HG03460 (cell line): ENCODE measurements around the gene PJA2.
"Not testable (repeated sequence)": the region's sequence is repeated elsewhere in the genome, so short reads cannot be mapped to it uniquely, and the experiment has no call there.

ENCODE experiments used
- ATAC-seq: cut with Tn5 transposase; IDR thresholded peaks from one replicate; pipeline ENCODE4 v1.9.1; 2021; ENCODE audit not compliant: unreplicated experiment

Gene PJA2, protein sequence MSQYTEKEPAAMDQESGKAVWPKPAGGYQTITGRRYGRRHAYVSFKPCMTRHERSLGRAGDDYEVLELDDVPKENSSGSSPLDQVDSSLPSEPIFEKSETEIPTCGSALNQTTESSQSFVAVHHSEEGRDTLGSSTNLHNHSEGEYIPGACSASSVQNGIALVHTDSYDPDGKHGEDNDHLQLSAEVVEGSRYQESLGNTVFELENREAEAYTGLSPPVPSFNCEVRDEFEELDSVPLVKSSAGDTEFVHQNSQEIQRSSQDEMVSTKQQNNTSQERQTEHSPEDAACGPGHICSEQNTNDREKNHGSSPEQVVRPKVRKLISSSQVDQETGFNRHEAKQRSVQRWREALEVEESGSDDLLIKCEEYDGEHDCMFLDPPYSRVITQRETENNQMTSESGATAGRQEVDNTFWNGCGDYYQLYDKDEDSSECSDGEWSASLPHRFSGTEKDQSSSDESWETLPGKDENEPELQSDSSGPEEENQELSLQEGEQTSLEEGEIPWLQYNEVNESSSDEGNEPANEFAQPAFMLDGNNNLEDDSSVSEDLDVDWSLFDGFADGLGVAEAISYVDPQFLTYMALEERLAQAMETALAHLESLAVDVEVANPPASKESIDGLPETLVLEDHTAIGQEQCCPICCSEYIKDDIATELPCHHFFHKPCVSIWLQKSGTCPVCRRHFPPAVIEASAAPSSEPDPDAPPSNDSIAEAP

GRCh38 chr5:109409844-109410388 lies at the start of gene PJA2:
TSS of gene PJA2 (minus strand) at chr5:109409974. CDS start at chr5:109383433, 26,541 bp downstream.
- peak; percentile 73 for ATAC-seq

DNA sequence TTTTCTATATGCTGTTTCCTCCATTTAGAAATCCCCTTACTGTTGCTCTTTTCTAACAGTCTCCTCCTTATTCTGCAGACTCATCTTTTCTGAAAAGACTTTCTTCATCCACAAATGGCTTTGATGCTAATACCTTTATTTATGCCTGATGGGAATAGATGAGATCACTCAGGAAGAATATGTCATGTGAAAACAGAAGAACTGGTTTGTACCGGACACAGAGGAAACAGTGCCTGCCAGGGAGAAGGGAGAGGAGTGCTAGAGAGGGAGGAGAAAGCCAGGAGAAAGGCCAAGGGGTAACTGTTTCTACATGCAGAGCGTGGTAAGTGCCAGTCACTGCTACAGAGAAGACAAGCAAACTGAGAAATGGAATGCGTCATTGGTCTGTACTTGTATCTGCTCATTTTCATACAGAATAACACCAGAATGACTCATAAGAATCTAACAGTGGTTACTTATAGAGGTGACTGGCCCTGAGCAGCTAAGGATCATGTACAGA lies 45.9 kb upstream of the PJA2 start:
- peak; percentile 100 for ATAC-seq

DNA sequence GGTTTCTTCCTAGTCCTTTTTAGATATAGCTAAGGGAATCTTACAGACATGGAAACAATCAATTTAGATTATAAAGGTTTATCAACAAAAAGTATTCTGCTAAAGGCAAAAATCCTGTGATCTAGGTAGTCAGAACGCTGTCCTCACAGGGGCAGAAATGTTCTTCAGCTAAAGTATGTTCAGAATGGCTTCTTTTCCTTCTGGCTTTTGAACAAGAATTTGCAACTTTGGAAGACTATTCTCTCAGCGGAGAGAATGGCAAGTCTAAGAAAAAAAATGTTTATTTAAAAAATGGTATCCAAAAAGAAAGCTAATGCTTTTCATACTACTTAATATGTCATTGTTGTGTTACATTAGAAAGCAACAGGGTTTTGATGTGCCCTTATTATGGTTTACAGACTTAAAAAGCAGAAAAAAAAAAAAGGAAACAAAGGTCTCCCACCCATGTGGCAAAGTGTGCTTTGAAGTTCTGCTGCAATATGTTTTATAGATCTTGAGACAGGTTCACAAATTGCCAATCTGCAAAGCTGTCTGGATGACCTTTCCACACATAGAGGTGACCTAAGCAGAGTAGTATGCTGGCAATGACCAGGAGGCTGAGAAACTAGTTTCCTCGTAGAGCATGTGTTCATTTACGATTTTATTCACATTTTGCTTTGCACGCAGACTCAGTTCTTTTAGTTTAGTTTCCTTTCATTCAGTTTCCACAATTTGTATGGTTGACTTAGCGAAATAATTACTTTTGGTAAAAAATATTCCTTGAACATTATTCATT lies 45.1 kb upstream of the PJA2 start:
- ATAC-seq = no peak

GRCh38 chr5:109453251-109453650 lies 43.5 kb upstream of the PJA2 start:
- ATAC-seq = no peak

GRCh38 chr5:109452661-109453060 lies 42.9 kb upstream of the PJA2 start:
- ATAC-seq = no peak

GRCh38 chr5:109451146-109451545 lies 41.4 kb upstream of the PJA2 start:
- no peak for ATAC-seq

DNA sequence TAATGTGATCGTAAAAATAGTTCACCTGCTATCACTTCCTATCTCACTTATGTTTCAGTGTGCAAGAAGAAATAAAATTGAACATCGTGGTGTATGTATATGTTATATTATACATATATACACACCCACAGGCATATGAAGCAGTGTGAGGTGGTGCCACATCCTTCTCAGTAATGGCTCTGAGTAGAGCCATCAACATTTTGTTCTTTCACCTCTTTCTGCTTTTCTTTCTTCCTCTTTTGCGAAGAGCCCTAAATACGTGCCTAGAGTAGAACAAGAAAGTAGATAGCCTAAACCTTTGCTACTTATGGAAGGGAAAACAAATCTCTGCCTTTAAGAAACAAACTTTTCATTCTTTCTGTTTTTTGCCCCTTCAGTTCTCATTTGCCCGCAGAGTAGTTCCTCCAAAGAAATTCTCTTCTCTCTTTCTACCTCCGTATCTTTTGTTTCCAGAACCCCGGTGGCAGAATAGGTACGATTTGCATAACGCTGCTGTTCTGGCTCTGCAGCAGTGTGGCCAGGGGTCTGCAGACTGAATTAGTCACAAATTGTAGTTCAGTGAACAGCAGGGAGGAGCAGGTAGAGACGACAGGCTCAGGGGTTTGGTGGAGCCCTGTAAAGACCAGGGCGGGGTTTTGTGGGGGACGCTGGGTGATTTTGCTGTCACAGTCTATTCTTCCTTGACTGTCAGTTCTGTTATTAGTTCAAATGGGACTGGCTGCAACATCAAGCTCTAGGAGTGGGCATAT lies 40.5 kb upstream of the PJA2 start:
- ATAC-seq = no peak

GRCh38 chr5:109448838-109449237 lies 39.1 kb upstream of the PJA2 start:
- no peak for ATAC-seq

- ATAC-seq = no peak
Measured at GRCh38 chr5:109439590-109439989, 29.8 kb upstream of the PJA2 start.

DNA sequence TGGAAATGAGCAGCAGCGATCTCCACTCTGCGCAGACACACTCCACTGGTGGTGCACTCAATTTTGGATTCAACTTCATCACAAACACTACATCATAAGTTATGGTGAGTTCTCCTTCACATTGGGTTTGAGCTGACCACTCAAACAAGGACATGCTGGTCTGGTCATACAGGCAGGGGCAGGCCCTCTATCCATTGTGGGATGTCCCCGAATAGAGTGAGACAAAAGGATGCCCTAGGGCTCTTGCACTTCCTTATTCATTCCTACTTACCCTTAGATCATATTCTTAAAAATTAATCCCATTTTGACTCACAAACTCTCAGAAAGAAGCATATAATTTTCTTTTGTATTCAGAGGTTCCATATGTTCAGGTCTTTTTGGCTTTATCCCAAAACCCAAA lies 16.3 kb upstream of the PJA2 start:
- ATAC-seq = no peak

- not testable (repeated sequence) for ATAC-seq
Measured at GRCh38 chr5:109425521-109425920, 15.7 kb upstream of the PJA2 start.

DNA sequence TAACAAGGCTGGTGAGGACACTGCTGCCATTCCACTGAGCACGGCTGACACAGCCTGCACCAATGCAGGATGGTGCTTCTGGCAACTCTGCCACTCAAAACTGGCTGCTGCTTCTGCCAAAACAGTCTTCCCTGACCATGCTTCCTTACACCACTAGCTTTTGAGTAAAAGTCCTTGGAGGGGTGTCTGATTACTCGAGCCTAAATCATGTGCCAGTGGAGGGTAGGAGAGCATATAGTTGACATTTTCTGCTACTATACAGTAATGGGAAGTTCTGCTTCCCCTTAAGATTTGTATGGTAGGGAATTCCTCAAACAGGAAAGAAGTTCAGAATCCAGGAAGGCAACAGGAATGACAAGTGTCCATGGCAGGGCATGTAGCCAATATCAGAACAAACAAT lies 12.2 kb upstream of the PJA2 start:
- ATAC-seq = no peak

DNA sequence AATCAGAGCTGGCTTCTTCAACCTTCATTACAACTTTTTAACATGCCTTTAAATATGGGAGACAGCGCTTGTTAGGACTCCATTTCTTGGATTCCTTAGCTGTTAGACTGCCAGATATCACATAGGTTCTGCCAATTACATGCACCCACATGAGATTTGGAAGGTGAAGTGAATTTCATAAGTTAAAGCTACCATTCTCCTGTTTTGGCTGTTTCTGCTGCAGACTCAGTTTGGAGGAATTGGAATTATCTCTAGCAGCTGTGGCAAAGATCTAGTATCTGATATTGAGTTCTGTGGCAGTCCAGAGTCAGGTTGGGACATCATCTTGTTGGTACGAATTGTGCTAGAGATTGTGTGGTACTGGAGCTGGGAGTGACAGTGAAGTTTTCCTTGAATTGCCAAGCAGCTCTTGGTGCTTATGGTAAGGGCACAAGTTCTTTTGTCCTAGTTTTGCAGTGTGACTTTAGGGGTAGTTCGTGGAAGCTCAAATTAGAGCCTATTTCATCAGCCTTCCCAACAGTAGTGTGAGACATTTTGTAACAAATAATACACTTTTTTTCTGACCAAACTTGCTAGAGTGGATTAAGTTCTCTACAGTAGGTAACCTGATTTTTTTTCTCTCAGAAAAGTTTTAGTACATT lies 9.1 kb upstream of the PJA2 start:
- ATAC-seq = no peak

- ATAC-seq = no peak
Measured at GRCh38 chr5:109416882-109417281, 7.1 kb upstream of the PJA2 start.

GRCh38 chr5:109413921-109414461 lies 4.2 kb upstream of the PJA2 start:
- not testable (repeated sequence) for ATAC-seq

GRCh38 chr5:109413458-109413857 lies 3.7 kb upstream of the PJA2 start:
- ATAC-seq = no peak

- no peak for ATAC-seq
Measured at GRCh38 chr5:109412981-109413402, 3.2 kb upstream of the PJA2 start.

DNA sequence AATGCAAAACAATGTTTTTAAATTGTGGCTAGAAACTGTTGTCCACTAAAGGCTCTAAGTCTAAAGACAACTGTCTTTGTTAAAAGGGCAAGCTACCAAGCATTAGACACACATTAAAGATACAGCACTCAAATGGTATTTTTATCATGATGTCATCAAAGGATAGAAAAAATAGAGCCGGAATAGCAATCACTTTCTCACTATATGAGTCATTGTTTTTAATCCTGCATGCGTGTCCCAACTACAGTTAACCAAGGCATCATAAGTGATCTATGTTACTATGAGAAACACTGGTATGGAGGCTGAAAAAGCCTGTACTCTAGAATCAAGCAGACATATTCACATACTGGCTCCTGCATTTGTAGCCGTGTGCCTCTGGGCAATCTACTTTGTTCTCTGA lies 1.9 kb upstream of the PJA2 start:
- ATAC-seq = no peak

DNA sequence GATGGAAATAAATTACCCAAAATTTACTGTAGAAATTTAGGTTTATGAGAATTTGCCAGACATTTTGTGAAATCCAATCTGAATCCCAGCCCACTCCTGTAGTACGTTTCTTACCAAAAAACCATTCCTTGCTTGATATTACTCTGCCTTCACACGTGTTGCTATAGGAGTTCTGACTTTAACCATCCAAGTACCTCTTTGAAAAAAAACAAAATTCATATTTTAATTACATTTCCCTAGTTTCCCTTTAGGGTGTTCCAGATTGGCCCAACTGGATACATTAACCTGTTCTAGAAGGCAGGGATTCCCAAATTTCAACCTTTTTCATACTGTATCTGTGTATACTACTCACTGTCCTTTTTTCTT lies 1.4 kb upstream of the PJA2 start:
- no peak for ATAC-seq
